Vagina (tissue), 2 donors: ENCODE results near the gene FZD10.

Experiments
- CTCF ChIP-seq, 3 experiments: fragments of 450-650 bp in 2 of 3; fragments of 200-600 bp in 1 of 3; sonication (generic) in 1 of 3; IDR thresholded peaks; one replicate each; pipeline ENCODE4 v1.5.1; 2017 to 2019; ENCODE audit warnings: antibody characterized with exemption in 3 of 3, mild to moderate bottlenecking in 2 of 3, moderate library complexity in 2 of 3
- POLR2A ChIP-seq, 2 donors: fragments of 450-650 bp; IDR thresholded peaks; one replicate each; pipeline ENCODE4 v1.6.1; 2017; ENCODE audit warnings: antibody characterized with exemption in 2 of 2, mild to moderate bottlenecking in 2 of 2, moderate library complexity in 2 of 2

- TF ChIP-seq POLR2A (IDR thresholded peaks at IDR 0.05) = no peak
- no peak for TF ChIP-seq CTCF (IDR thresholded peaks at IDR 0.05)
These were observed 639 bp downstream of the FZD10 start for GRCh38 chr12:130162745-130163460.
